Right atrium auricular region (tissue), 2 donors: ENCODE measurements around the gene SLC24A4. TPM values are rescaled to one million over a fixed set of nuclear protein-coding genes. Genes with fewer than 3 reads are reported as not detected.

ENCODE experiments used
- DNase-seq: peaks from one replicate; pipeline ENCODE4 v3.0.0-alpha.2; 2019; ENCODE audit warnings: low spot score
- H3K27ac ChIP-seq, 2 donors: fragments of 200-600 bp; sonication (generic); 1 replicate in 1 of 2; 2 replicates in 1 of 2; pipeline ENCODE4 v1.5.1; 2016 to 2019
- H3K27me3 ChIP-seq, 2 donors: fragments of 200-600 bp; sonication (generic); one replicate each; pipeline versions ENCODE4 v1.5.1 to v1.6.0; 2017 to 2019
- H3K36me3 ChIP-seq: fragments of 200-600 bp; sonication (generic); one replicate; pipeline ENCODE4 v1.5.1; 2016
- H3K4me1 ChIP-seq, 2 donors: fragments of 200-600 bp; sonication (generic); one replicate each; pipeline versions ENCODE4 v1.5.1 to v1.6.0; 2017 to 2019
- H3K4me3 ChIP-seq, 2 donors: fragments of 200-600 bp; sonication (generic); 1 replicate in 1 of 2; 2 replicates in 1 of 2; pipeline ENCODE4 v1.5.1; 2017 to 2019; ENCODE audit warnings: mild to moderate bottlenecking in 1 of 2, moderate library complexity in 1 of 2
- H3K9me3 ChIP-seq, 2 donors: fragments of 200-600 bp; sonication (generic); one replicate each; pipeline ENCODE4 v1.5.1; 2019
- total RNA-seq, 2 donors: library from RNA; depleted of rRNA; stranded (reverse); fragments of >200 nt; gene quantifications; one replicate each; pipeline ENCODE4 v1.1.0, GENCODE V29; 2016
- TF ChIP-seq, protein P1 (sequence below), 2 donors: fragments of 200-600 bp; sonication (generic); IDR thresholded peaks; one replicate each; pipeline ENCODE4 v1.5.1; 2019; ENCODE audit warnings: antibody characterized with exemption in 2 of 2

The SLC24A4 gene
- total RNA-seq, 2 donors from 2014 or later, result 0.04 to 0.24 TPM

DNA sequence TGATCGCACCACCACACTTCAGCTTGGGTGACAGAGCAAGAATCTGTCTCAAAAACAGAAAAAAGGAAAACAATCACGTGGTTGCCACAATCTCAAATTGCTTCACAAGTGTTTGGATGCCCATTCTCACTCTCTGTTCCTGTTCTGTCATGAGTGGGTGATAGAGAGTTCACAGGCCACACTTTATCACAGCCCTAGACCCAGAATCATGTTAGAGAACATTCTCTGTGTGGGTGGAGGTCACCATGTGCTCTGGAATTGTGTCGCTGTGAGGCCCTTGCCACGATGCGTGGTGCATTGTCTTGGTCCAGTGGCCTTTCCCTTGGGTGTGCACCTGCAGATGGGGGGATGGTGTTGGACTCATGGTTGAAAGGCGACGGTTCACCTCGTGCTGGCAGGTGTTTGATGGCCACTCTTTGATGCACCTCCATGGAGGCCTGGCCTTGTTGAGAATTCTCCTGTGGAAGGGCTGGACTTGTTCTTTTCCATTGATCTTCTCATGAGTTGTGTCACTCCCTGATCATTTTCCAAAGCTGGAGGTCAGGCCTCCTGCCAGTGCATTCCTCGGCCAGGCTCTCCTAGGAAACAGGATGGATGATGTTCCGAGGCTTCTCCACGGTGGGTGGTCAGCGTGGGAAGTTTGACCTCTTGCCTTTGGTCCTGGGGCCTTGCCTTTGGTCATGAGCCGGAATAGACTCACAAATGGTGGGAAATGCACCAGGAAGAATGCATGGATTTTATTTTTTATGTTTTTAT lies 91.9 kb downstream of the SLC24A4 start:
- no peak for DNase-seq
- Histone ChIP-seq H3K9me3 (no peaks in the 10 kb centered on the region), H3K27ac (no peak overlapping the region), H3K4me1 (no peaks in the 10 kb centered on the region), H3K4me3 (no peak overlapping the region), H3K36me3 (no peaks in the 10 kb centered on the region), H3K27me3 (no peaks in the 10 kb centered on the region)
- TF ChIP-seq, protein P1, sequence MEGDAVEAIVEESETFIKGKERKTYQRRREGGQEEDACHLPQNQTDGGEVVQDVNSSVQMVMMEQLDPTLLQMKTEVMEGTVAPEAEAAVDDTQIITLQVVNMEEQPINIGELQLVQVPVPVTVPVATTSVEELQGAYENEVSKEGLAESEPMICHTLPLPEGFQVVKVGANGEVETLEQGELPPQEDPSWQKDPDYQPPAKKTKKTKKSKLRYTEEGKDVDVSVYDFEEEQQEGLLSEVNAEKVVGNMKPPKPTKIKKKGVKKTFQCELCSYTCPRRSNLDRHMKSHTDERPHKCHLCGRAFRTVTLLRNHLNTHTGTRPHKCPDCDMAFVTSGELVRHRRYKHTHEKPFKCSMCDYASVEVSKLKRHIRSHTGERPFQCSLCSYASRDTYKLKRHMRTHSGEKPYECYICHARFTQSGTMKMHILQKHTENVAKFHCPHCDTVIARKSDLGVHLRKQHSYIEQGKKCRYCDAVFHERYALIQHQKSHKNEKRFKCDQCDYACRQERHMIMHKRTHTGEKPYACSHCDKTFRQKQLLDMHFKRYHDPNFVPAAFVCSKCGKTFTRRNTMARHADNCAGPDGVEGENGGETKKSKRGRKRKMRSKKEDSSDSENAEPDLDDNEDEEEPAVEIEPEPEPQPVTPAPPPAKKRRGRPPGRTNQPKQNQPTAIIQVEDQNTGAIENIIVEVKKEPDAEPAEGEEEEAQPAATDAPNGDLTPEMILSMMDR (IDR thresholded peaks at IDR 0.05), result no peak

DNA sequence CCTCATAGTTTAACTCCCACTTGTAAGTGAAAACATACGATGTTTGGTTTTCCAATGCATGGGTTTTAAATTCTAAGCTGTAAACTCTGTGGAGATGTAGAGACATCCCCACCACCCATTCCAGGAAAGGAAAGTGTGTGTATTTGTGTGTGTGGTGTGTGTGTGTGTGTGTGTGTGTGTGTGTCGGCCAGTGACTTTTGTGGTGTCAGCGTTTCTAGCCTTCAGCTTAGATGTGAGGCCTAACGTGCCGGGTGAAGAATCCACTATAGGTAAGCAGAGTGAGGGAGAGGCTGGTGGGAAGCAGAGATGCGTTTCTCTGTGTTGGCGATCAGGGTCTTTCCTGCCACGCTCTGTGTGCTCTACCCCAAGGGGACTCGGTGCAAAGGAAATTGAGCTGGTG lies 93.0 kb downstream of the SLC24A4 start:
- H3K9me3 ChIP-seq, result no peaks in the 10 kb centered on the region
- TF ChIP-seq, protein P1 (IDR thresholded peaks at IDR 0.05), result no peak
- H3K27ac ChIP-seq, result no peak overlapping the region
- H3K4me3 ChIP-seq, result no peak overlapping the region
- H3K36me3 ChIP-seq, result no peaks in the 10 kb centered on the region
- no peaks in the 10 kb centered on the region for H3K4me1 ChIP-seq
- H3K27me3 ChIP-seq, result no peaks in the 10 kb centered on the region
- DNase-seq, result no peak

DNA sequence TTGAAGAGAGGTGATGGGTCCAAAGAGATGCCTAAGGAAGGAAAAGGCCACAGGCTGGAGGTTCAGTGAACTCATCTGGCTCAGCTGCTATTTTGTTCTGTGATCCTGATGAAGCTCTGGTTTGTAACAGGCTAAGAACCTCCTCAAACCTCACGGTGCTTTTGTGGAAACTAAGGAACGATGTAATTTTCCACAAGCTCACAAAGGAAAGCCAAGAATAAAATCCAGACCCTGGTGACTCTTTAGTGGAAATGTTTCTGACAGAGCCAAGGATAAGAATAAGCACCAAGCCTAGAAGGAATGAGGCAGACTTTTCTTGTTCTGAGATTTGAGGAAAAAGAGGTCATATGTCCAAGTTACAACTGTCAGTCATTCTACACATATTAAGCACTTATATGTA lies 93.6 kb downstream of the SLC24A4 start:
- no peaks in the 10 kb centered on the region for H3K4me1 ChIP-seq

DNA sequence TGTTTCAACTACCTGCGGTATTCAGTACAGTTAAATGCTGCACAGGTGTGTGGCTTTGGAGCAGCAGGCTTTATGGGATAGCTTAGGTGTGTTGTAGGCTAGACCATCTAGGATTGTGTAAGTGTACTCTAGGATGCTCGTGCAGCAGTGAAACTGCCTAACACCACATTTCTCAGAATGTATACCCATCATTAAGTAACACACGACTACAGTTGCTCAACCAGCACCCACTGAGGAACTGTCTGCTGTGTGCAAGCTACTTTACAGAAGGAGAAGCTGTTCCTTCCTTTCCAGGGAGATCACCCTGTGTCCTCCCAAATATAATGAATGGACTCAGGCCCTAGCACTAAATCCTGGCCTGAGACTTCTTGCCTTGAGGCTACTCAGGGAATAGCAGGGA lies 94.8 kb downstream of the SLC24A4 start:
- H3K4me1 ChIP-seq, result no peaks in the 10 kb centered on the region
- no peaks in the 10 kb centered on the region for H3K27me3 ChIP-seq
- no peaks in the 10 kb centered on the region for H3K9me3 ChIP-seq
- DNase-seq, result no peak
- H3K36me3 ChIP-seq, result no peaks in the 10 kb centered on the region
- H3K27ac ChIP-seq, result no peak overlapping the region
- TF ChIP-seq, protein P1 (IDR thresholded peaks at IDR 0.05), result no peak
- no peak overlapping the region for H3K4me3 ChIP-seq

More for the DNA sequence above, 93.6 kb downstream of the SLC24A4 start:
- TF ChIP-seq, protein P1 (IDR thresholded peaks at IDR 0.05), result no peak
- DNase-seq, result no peak
- no peaks in the 10 kb centered on the region for H3K27me3 ChIP-seq
- H3K27ac ChIP-seq, result no peak overlapping the region
- H3K36me3 ChIP-seq, result no peaks in the 10 kb centered on the region
- no peaks in the 10 kb centered on the region for H3K9me3 ChIP-seq
- no peak overlapping the region for H3K4me3 ChIP-seq

DNA sequence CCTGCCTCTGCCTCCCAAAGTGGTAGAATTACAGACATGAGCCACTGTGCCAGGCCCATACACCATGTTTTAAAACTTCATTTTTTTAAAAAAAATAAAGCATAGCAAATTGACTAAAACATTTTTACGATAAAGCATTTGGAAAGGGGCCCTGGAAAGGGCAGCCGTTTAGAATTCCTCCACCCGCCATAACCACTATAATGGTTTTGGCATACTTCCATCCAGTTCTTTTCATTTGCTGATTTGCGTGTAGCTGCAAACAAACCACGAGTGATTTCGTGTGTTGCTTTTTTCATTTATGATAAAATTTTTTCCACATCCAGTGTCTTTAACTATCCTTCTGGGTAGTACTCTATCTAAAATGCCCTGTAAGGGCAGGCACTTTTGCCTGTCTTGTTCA lies 98.8 kb downstream of the SLC24A4 start:
- no peak overlapping the region for H3K4me3 ChIP-seq
- H3K27me3 ChIP-seq, result no peaks in the 10 kb centered on the region
- no peak overlapping the region for H3K27ac ChIP-seq
- H3K36me3 ChIP-seq, result no peaks in the 10 kb centered on the region
- H3K9me3 ChIP-seq, result no peaks in the 10 kb centered on the region
- DNase-seq, result no peak
- H3K4me1 ChIP-seq, result no peaks in the 10 kb centered on the region
- TF ChIP-seq, protein P1 (IDR thresholded peaks at IDR 0.05), result no peak

DNA sequence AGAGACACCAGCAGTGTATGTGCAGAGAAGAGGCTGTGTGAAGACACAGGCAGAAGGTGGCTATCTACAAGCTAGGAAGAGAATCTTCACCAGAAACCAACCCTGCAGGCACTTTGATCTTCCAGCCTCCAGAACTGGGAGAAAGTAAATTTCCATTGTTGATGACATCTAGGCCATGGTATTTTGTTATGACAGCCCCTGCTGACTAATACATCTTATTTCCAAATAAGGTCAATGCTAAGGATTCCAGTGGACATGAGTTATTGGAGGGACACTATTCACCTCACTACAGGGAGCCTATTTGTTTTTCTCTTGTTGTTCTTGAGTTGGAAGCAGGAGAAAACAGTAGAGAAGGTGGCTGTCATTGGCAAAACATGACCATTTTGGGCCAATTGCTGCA lies 102.1 kb downstream of the SLC24A4 start:
- TF ChIP-seq, protein P1 (IDR thresholded peaks at IDR 0.05), result no peak
- Histone ChIP-seq H3K27me3 (no peaks in the 10 kb centered on the region), H3K4me3 (no peak overlapping the region), H3K9me3 (no peaks in the 10 kb centered on the region), H3K36me3 (no peaks in the 10 kb centered on the region), H3K4me1 (no peaks in the 10 kb centered on the region), H3K27ac (no peak overlapping the region)
- DNase-seq, result no peak
